Activated B cell treated with CpG ODN at 0.5 μM for 24 hours (primary cell): Measurements from ENCODE around the gene MTX1. TPM values are rescaled to one million over a fixed set of nuclear protein-coding genes. Genes with fewer than 3 reads are reported as not detected.
A peak's percentile ranks its signal among the peaks of the same experiment; 100 is the strongest.
"Not testable (repeated sequence)": the region's sequence is repeated elsewhere in the genome, so short reads cannot be mapped to it uniquely, and the experiment has no call there.

ENCODE experiments used
- ATAC-seq: fragments of 200-7000 bp; cut with Tn5 transposase; one replicate; pipeline ENCODE4 v1.10.0; 2021; ENCODE audit warnings: low read depth, mild to moderate bottlenecking, moderate library complexity
- CTCF ChIA-PET: fragments of 350-600 bp; sonication (Branson Sonifier 250); formaldehyde crosslinking; loops from one replicate; lab custom pipeline; 2021; ENCODE audit warnings: antibody characterized with exemption; lab: Charles Lee
- POLR2A ChIA-PET: fragments of 350-600 bp; sonication (Branson Sonifier 250); formaldehyde crosslinking; loops from one replicate; lab custom pipeline; 2021; ENCODE audit warnings: antibody characterized with exemption; lab: Charles Lee
- DNase-seq: peaks from one replicate; pipeline ENCODE4 v3.0.0; 2022
- H3K27ac Mint-ChIP-seq: one replicate; pipeline ENCODE4 v1.8.0; 2020; ENCODE audit warnings: mixed read lengths
- H3K27me3 Mint-ChIP-seq: one replicate; pipeline ENCODE4 v1.8.0; 2021; ENCODE audit warnings: mixed read lengths
- H3K36me3 Mint-ChIP-seq: one replicate; pipeline ENCODE4 v1.8.0; 2021; ENCODE audit warnings: low read depth, mixed read lengths
- H3K4me1 Mint-ChIP-seq: one replicate; pipeline ENCODE4 v1.8.0; 2021; ENCODE audit warnings: mixed read lengths
- H3K4me3 Mint-ChIP-seq: one replicate; pipeline ENCODE4 v1.8.0; 2020; ENCODE audit warnings: mild to moderate bottlenecking, mixed read lengths
- H3K9me3 Mint-ChIP-seq: one replicate; pipeline ENCODE4 v1.8.0; 2020; ENCODE audit warnings: mixed read lengths
- intact Hi-C: fragments of 100-400 bp; cut with micrococcal nuclease; formaldehyde crosslinking; loops from one replicate; pipeline ENCODE4 v1.15.1; 2024
- total RNA-seq: library from RNA; stranded (reverse); gene quantifications from 2 replicates; pipeline ENCODE4 v1.2.3, GENCODE V29; 2022
- TF ChIP-seq, protein P1 (sequence below): fragments of 200-600 bp; IDR thresholded peaks from one replicate; pipeline ENCODE4 v1.8.0; 2022; ENCODE audit warnings: antibody characterized with exemption, mild to moderate bottlenecking

Gene MTX1
- total RNA-seq, 1 donor from 2014 or later: 36.7 TPM

DNA sequence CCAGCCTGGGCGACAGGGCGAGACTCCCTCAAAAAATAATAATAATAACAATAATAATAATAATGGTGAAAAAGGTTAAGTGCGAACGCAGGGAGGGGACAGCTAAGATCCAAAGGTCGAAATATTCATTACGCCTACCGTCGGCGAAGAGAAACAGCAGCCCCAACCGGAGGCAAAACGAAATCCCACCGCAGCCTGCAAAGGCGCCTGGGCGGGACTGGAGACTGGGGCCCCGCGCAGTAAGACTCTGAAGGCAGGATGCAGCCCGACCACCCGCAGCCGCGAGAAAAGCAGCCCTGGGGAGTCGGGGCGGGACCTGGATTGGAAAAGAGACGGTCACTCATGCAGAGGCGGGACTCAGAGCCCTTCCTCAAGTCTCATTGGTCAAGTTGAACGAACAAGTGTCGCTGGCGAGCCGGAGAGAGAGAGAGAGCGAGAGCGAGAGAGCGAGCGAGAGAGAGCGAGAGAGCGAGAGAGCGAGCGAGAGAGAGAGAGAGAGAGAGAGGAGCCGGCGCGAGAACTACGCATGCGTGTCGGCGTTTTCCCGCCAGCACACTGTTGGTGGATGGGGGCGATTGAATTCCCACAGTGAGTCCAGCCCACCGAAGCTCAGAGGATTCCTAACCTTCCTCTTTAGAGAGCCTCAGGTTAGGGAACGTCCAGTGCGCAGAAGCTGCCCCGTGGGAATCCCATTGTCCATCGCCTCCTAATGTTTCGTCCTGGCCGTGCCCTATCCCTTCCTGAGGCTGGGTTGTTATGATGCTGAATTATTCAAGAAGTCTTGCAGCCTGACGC lies 36.1 kb downstream of the MTX1 start:
- Mint-ChIP-seq H3K36me3 (peaks cover 7% of the 10 kb centered on the region), H3K4me1 (peaks cover 39% of the 10 kb centered on the region), H3K27ac (peak overlapping the region; percentile 96), H3K27me3 (peaks cover 2% of the 10 kb centered on the region), H3K4me3 (peak overlapping the region; percentile 85), H3K9me3 (no peaks in the 10 kb centered on the region)
- CTCF ChIA-PET: interaction anchor here (0.6 to 1.4 kb wide), 5 partner anchors 18 to 79 kb away, joined by 3 to 5 read pairs (median 4); no protein-coding TSS in a partner anchor
- ATAC-seq (peak; percentile 97), DNase-seq (peak; percentile 87)
- POLR2A ChIA-PET: interaction anchor here (0.8 to 2.7 kb wide), 12 partner anchors 11 to 319 kb away, joined by 3 to 13 read pairs (median 6); partner anchors contain the start of genes ENTREP3, FDPS, KRTCAP2 and MTX1
- TF ChIP-seq, protein P1, sequence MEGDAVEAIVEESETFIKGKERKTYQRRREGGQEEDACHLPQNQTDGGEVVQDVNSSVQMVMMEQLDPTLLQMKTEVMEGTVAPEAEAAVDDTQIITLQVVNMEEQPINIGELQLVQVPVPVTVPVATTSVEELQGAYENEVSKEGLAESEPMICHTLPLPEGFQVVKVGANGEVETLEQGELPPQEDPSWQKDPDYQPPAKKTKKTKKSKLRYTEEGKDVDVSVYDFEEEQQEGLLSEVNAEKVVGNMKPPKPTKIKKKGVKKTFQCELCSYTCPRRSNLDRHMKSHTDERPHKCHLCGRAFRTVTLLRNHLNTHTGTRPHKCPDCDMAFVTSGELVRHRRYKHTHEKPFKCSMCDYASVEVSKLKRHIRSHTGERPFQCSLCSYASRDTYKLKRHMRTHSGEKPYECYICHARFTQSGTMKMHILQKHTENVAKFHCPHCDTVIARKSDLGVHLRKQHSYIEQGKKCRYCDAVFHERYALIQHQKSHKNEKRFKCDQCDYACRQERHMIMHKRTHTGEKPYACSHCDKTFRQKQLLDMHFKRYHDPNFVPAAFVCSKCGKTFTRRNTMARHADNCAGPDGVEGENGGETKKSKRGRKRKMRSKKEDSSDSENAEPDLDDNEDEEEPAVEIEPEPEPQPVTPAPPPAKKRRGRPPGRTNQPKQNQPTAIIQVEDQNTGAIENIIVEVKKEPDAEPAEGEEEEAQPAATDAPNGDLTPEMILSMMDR: no peak
- intact Hi-C loops: loop anchor here (1.0 to 5.0 kb wide), 7 partner anchors 11 to 79 kb away; partner anchors contain the start of genes ENTREP3, FDPS, HCN3 and MTX1

DNA sequence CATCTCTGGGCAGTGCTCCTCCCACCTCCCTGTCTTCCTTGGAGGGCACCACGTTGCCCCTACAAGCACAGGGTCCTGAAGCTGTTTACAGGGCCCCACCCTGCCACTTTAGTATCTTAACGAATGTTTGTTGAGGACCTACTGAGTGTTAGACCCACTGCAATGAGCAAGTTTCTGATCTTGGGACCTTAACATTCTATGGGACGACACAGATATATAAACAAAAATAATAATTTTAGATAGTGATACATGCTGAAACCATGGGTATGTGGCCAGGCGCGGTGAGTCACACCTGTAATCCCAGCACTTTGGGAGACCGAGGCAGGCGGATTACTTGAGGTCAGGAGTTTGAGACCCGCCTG lies 36.6 kb downstream of the MTX1 start:
- Mint-ChIP-seq H3K36me3 (peaks cover 6% of the 10 kb centered on the region), H3K4me3 (peak overlapping the region; percentile 85), H3K27me3 (peaks cover 2% of the 10 kb centered on the region), H3K27ac (peak overlapping the region; percentile 96), H3K9me3 (no peaks in the 10 kb centered on the region), H3K4me1 (peaks cover 37% of the 10 kb centered on the region)
- ATAC-seq: peak; percentile 2
- TF ChIP-seq, protein P1: no peak
- DNase-seq: no peak
- ChIA-PET CTCF (interaction anchor here (1.0 to 1.5 kb wide), 2 partner anchors 18 to 38 kb away, joined by 3 to 5 read pairs; partner anchors contain the start of gene THBS3), POLR2A (interaction anchor here (0.6 to 2.7 kb wide), 9 partner anchors 10 to 1015 kb away, joined by 3 to 13 read pairs (median 5); partner anchors contain the start of genes CLK2, ENTREP3, FDPS and KRTCAP2)
- intact Hi-C loops: no loop called here

DNA sequence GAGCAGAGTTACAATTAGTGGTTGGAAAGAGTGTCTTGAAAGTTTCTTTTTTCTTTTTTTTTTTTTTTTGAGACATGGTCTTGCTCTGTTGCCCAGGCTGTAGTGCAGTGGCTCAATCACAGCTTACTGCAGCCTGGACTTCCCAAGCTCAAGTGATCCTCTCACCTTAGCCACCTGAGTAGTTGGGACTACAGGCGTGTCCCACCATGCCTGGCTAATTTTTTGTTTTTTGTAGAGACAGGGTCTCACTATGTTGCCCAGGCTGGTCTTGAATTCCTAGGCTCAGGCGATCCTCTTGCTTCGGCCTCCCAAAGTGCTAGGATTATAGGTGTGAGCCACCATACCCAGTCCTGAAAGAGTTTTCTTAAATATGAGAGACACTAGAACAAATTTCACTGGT lies 38.3 kb downstream of the MTX1 start:
- H3K36me3 Mint-ChIP-seq, H3K27ac Mint-ChIP-seq, H3K27me3 Mint-ChIP-seq, H3K9me3 Mint-ChIP-seq, DNase-seq, ATAC-seq, intact Hi-C loops, H3K4me3 Mint-ChIP-seq: not testable (repeated sequence)
- CTCF ChIA-PET: interaction anchor here (2.0 kb wide), 1 partner anchor 77 kb away, joined by 6 read pairs; no protein-coding TSS in a partner anchor
- POLR2A ChIA-PET: interaction anchor here (0.5 to 1.7 kb wide), 3 partner anchors 15 to 106 kb away, joined by 4 to 6 read pairs (median 4); partner anchors contain the start of genes CLK2 and SCAMP3
- peaks cover 25% of the 10 kb centered on the region for H3K4me1 Mint-ChIP-seq

DNA sequence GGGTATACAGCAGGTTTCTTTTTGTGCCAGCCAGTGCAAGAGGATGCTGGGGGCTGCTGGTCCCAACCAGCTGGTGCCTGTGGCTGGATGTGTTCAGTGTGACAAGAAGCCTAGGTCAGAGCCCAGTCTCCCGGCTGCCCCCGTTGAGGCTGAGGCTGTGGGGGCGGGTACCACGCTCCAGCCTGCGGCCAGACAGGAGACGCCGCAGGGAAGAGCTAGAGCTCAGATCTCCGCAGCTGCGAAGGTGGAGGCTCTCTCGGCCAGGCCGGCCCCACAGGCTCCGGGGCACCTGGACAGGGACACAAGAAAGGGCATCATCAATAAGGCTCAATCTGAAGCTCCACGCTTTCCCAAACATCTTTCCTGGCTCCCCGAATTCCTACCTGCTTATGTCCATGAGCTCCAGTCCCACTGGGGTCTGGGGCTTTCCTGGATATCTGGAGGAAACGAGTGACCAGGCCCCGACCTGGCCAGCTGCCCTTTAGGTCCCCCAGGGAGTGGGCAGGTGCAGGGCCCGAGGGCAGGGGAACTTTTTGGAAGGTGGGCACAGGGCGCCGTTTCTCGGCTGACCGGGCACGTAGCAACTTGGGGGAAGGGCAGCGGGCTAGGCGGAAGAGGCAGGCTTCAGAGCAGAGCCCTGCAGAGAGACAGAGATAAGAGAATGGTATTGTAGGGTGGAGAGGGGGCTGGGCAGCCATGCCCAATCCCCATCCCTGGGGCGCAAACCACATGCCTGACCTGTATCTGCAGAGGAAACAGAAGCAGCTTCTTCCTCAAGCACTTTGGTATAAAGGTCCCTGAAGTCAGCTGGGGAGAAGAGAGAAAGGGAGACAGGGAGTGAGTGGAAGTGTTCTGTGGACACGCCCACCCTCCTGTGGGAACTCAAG lies 39.4 kb downstream of the MTX1 start:
- CTCF ChIA-PET: interaction anchor here (0.9 to 2.0 kb wide), 2 partner anchors 21 to 76 kb away, joined by 3 to 6 read pairs; no protein-coding TSS in a partner anchor

More for the DNA sequence above, 39.4 kb downstream of the MTX1 start:
- peaks cover 3% of the 10 kb centered on the region for H3K36me3 Mint-ChIP-seq
- TF ChIP-seq, protein P1: no peak
- POLR2A ChIA-PET: interaction anchor here (0.7 to 5.4 kb wide), 5 partner anchors 14 to 436 kb away, joined by 3 to 30 read pairs (median 4); partner anchors contain the start of genes CLK2 and SCAMP3
- DNase-seq (no peak), ATAC-seq (no peak)
- H3K27ac Mint-ChIP-seq: no peak overlapping the region
- peaks cover 25% of the 10 kb centered on the region for H3K4me1 Mint-ChIP-seq
- peaks cover 2% of the 10 kb centered on the region for H3K27me3 Mint-ChIP-seq
- H3K4me3 Mint-ChIP-seq: no peak overlapping the region
- intact Hi-C loops: no loop called here
- H3K9me3 Mint-ChIP-seq: no peaks in the 10 kb centered on the region
